A673 (cell line): ENCODE measurements around the gene ANKS1B.

Source experiments
- CTCF ChIP-seq: fragments of 300-800, 200-600 bp; sonication (generic); conservative IDR thresholded peaks from 2 replicates; pipeline ENCODE4 v1.5.1; 2017; ENCODE audit warnings: low read depth, mild to moderate bottlenecking, antibody characterized with exemption, low read length, moderate library complexity, mixed read lengths
- EZH2 ChIP-seq: fragments of 200-600 bp; sonication (generic); IDR thresholded peaks from 2 replicates; pipeline ENCODE4 v1.6.1; 2017; ENCODE audit warnings: borderline replicate concordance, low read depth, mild to moderate bottlenecking, mixed read lengths, antibody characterized with exemption, low read length; ENCODE audit not compliant: poor library complexity, severe bottlenecking

GRCh38 chr12:98736352-98737321, 1248.1 kb downstream of the ANKS1B start:
- TF ChIP-seq CTCF (no peak), EZH2 (no peak)
